ENCODE measurements around the gene CCNA2.

GRCh38 chr4:121792966-121793365 lies 30.7 kb downstream of the CCNA2 start:
- no peak for TF ChIP-seq POLR2A (IDR thresholded peaks at IDR 0.05)
- no peak for TF ChIP-seq CTCF (IDR thresholded peaks at IDR 0.05)
